Liver (tissue), 9 donors: Measurements from ENCODE around the gene THAP4. TPM values are rescaled to one million over a fixed set of nuclear protein-coding genes. Genes with fewer than 3 reads are reported as not detected.

Source experiments
- DNase-seq: peaks from one replicate; pipeline ENCODE4 v3.0.0-alpha.2; 2017; ENCODE audit warnings: low spot score
- H3K27ac ChIP-seq, 2 donors: one replicate each; pipeline ENCODE4 v1.7.0; 2013; ENCODE audit warnings: inconsistent platforms in 2 of 2, low read length in 2 of 2, control low read depth in 1 of 2, low read depth in 1 of 2, mild to moderate bottlenecking in 1 of 2
- H3K27me3 ChIP-seq, 4 donors: one replicate each; pipeline versions ENCODE4 v1.6.1 to v1.7.0; 2013; ENCODE audit warnings: low read length in 3 of 4, inconsistent platforms in 1 of 4, mild to moderate bottlenecking in 1 of 4, moderate library complexity in 1 of 4; ENCODE audit not compliant: control insufficient read depth in 4 of 4, insufficient read depth in 4 of 4
- H3K36me3 ChIP-seq, 4 donors: one replicate each; pipeline versions ENCODE4 v1.6.1 to v1.7.0; 2013; ENCODE audit warnings: low read length in 3 of 4, mild to moderate bottlenecking in 3 of 4, low read depth in 1 of 4, moderate library complexity in 1 of 4; ENCODE audit not compliant: control insufficient read depth in 4 of 4, insufficient read depth in 3 of 4
- H3K4me1 ChIP-seq, 4 donors: one replicate each; pipeline versions ENCODE4 v1.6.1 to v1.7.0; 2013; ENCODE audit warnings: low read length in 3 of 4, mild to moderate bottlenecking in 3 of 4, moderate library complexity in 1 of 4; ENCODE audit not compliant: control insufficient read depth in 4 of 4, insufficient read depth in 4 of 4
- H3K4me3 ChIP-seq, 3 donors: one replicate each; pipeline versions ENCODE4 v1.6.1 to v1.7.0; 2013; ENCODE audit warnings: low read length in 3 of 3, control low read depth in 1 of 3, low read depth in 1 of 3, mild to moderate bottlenecking in 1 of 3
- H3K9ac ChIP-seq, 2 donors: one replicate each; pipeline ENCODE4 v1.7.0; 2013; ENCODE audit warnings: low read length in 2 of 2, mild to moderate bottlenecking in 2 of 2, moderate library complexity in 2 of 2, control low read depth in 1 of 2, low read depth in 1 of 2
- H3K9me3 ChIP-seq, 4 donors: one replicate each; pipeline versions ENCODE4 v1.6.1 to v1.7.0; 2013; ENCODE audit warnings: low read length in 3 of 4; ENCODE audit not compliant: control insufficient read depth in 4 of 4
- EGR1 ChIP-seq, 2 donors: IDR thresholded peaks; 2 replicates each; pipeline ENCODE4 v1.6.1; 2016 to 2018; ENCODE audit warnings: antibody characterized with exemption in 2 of 2, low read depth in 2 of 2
- FOXA1 ChIP-seq: IDR thresholded peaks from 2 replicates; pipeline ENCODE4 v1.6.1; 2016; ENCODE audit warnings: antibody characterized with exemption
- GABPA ChIP-seq, 2 donors: IDR thresholded peaks in 1 of 2; conservative IDR thresholded peaks in 1 of 2; 2 replicates each; pipeline ENCODE4 v1.6.1; 2016; ENCODE audit warnings: antibody characterized with exemption in 2 of 2, mild to moderate bottlenecking in 1 of 2, moderate library complexity in 1 of 2
- HNF4A ChIP-seq, 2 donors: conservative IDR thresholded peaks; 2 replicates each; pipeline ENCODE4 v1.6.1; 2016; ENCODE audit warnings: antibody characterized with exemption in 2 of 2, mild to moderate bottlenecking in 2 of 2
- HNF4G ChIP-seq: IDR thresholded peaks from 2 replicates; pipeline ENCODE4 v1.6.1; 2016; ENCODE audit warnings: antibody characterized with exemption
- JUND ChIP-seq, 2 donors: IDR thresholded peaks; 2 replicates each; pipeline ENCODE4 v1.6.1; 2016; ENCODE audit warnings: antibody characterized with exemption in 2 of 2
- NR2F2 ChIP-seq: IDR thresholded peaks from 2 replicates; pipeline ENCODE4 v1.6.1; 2016; ENCODE audit warnings: antibody characterized with exemption
- RAD21 ChIP-seq, 2 donors: IDR thresholded peaks; 2 replicates each; pipeline ENCODE4 v1.6.1; 2016; ENCODE audit warnings: antibody characterized with exemption in 2 of 2, mild to moderate bottlenecking in 2 of 2
- RXRA ChIP-seq, 2 donors: IDR thresholded peaks; 2 replicates each; pipeline ENCODE4 v1.6.1; 2017 to 2018; ENCODE audit warnings: antibody characterized with exemption in 2 of 2, mild to moderate bottlenecking in 1 of 2
- SP1 ChIP-seq: IDR thresholded peaks from 2 replicates; pipeline ENCODE4 v1.6.1; 2018; ENCODE audit warnings: antibody characterized with exemption, mild to moderate bottlenecking
- TAF1 ChIP-seq: conservative IDR thresholded peaks from 2 replicates; pipeline ENCODE4 v1.6.1; 2016; ENCODE audit warnings: antibody characterized with exemption, mild to moderate bottlenecking
- YY1 ChIP-seq: IDR thresholded peaks from 2 replicates; pipeline ENCODE4 v1.6.1; 2016; ENCODE audit warnings: antibody characterized with exemption, mild to moderate bottlenecking
- WGBS: extraction: QIAGEN DNeasy Blood & Tissue Kit; methylation state at CpG from one replicate; pipeline ENCODE4 v1.1.7; 2013; 5-methylcytosine and 5-hydroxymethylcytosine counted together
- polyA plus RNA-seq, 2 donors: library from polyadenylated mRNA; stranded (reverse) in 1 of 2; unstranded in 1 of 2; fragments of 200-250 nt in 1 of 2; fragments of >200 nt in 1 of 2; fragmentation: Nextera tagmentation in 1 of 2; extraction: Ambion mirVana in 1 of 2; gene quantifications; one replicate each; pipeline versions ENCODE4 v1.2.1 to v1.2.3, GENCODE V29; 2013 to 2015
- total RNA-seq, 2 donors: library from RNA; depleted of rRNA; stranded (reverse); fragments of >200 nt; gene quantifications; one replicate each; pipeline ENCODE4 v1.2.3, GENCODE V29; 2014
- TF ChIP-seq, protein P1 (sequence below): fragments of 150-350 bp; IDR thresholded peaks from 2 replicates; pipeline ENCODE4 v1.5.1; 2017; ENCODE audit warnings: improper control_type of control experiment, low read depth, low read length; ENCODE audit not compliant: missing input control
- TF ChIP-seq, protein P2 (sequence below): IDR thresholded peaks from 2 replicates; pipeline ENCODE4 v1.6.1; 2016; ENCODE audit warnings: antibody characterized with exemption
- TF ChIP-seq, protein P3 (sequence below): IDR thresholded peaks from 2 replicates; pipeline ENCODE4 v1.6.1; 2016; ENCODE audit warnings: antibody characterized with exemption, mild to moderate bottlenecking
- TF ChIP-seq, protein P4 (sequence below): IDR thresholded peaks from 2 replicates; pipeline ENCODE4 v1.6.1; 2016; ENCODE audit warnings: antibody characterized with exemption
- donor health status: healthy.
- donor health status: healthy.
- donor health status: healthy.
- donor health status: healthy.
- donor health status: healthy.

Gene THAP4
- total and polyA plus RNA-seq, 4 donors, result 16.8 to 33.1 (median 22.7) TPM

DNA sequence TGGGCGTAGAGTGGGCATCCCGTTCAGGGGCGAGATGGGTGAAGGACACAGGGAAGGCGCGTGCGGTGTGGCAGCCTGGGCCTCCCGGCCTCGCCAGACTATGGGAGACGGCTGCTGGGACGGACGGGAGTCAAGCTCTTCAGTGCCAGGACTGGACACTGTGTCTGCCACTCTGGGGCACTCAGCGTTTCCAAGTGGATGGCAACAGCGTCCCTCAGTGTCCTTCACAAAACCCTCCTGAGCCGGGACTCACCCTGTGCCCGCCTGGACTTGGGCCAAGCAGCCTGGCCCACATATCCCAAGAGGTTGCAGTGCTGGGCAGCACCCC lies 94.7 kb downstream of the THAP4 start:
- no peak for DNase-seq
- Histone ChIP-seq H3K27me3 (peaks cover 0 to 3% (median under 1%) of the 10 kb centered on the region in 4 donors), H3K36me3 (peaks cover 0 to 3% (median 0%) of the 10 kb centered on the region in 4 donors), H3K9ac (no peak overlapping the region), H3K4me1 (peaks cover 5 to 7% (median 6%) of the 10 kb centered on the region in 4 donors), H3K4me3 (no peak overlapping the region), H3K27ac (no peak overlapping the region), H3K9me3 (peaks cover 0 to 1% (median 0%) of the 10 kb centered on the region in 4 donors)
- TF ChIP-seq, protein P1, sequence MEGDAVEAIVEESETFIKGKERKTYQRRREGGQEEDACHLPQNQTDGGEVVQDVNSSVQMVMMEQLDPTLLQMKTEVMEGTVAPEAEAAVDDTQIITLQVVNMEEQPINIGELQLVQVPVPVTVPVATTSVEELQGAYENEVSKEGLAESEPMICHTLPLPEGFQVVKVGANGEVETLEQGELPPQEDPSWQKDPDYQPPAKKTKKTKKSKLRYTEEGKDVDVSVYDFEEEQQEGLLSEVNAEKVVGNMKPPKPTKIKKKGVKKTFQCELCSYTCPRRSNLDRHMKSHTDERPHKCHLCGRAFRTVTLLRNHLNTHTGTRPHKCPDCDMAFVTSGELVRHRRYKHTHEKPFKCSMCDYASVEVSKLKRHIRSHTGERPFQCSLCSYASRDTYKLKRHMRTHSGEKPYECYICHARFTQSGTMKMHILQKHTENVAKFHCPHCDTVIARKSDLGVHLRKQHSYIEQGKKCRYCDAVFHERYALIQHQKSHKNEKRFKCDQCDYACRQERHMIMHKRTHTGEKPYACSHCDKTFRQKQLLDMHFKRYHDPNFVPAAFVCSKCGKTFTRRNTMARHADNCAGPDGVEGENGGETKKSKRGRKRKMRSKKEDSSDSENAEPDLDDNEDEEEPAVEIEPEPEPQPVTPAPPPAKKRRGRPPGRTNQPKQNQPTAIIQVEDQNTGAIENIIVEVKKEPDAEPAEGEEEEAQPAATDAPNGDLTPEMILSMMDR, result no peak
- TF ChIP-seq YY1 (no peak), EGR1 (IDR thresholded peaks at IDR 0.05; ENCODE audit: low read depth in 2 of 2) (no peak), FOXA1 (no peak), RXRA (IDR thresholded peaks at IDR 0.05) (no peak), JUND (IDR thresholded peaks at IDR 0.05) (no peak), SP1 (no peak), GABPA (IDR thresholded peaks at IDR 0.05 in 1 of 2, conservative IDR thresholded peaks at IDR 0.05 in 1 of 2) (no peak), RAD21 (IDR thresholded peaks at IDR 0.05) (no peak), HNF4A (conservative IDR thresholded peaks at IDR 0.05) (no peak), TAF1 (no peak), HNF4G (no peak), NR2F2 (no peak)
- TF ChIP-seq, protein P2, sequence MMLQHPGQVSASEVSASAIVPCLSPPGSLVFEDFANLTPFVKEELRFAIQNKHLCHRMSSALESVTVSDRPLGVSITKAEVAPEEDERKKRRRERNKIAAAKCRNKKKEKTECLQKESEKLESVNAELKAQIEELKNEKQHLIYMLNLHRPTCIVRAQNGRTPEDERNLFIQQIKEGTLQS, result no peak
- TF ChIP-seq, protein P3, sequence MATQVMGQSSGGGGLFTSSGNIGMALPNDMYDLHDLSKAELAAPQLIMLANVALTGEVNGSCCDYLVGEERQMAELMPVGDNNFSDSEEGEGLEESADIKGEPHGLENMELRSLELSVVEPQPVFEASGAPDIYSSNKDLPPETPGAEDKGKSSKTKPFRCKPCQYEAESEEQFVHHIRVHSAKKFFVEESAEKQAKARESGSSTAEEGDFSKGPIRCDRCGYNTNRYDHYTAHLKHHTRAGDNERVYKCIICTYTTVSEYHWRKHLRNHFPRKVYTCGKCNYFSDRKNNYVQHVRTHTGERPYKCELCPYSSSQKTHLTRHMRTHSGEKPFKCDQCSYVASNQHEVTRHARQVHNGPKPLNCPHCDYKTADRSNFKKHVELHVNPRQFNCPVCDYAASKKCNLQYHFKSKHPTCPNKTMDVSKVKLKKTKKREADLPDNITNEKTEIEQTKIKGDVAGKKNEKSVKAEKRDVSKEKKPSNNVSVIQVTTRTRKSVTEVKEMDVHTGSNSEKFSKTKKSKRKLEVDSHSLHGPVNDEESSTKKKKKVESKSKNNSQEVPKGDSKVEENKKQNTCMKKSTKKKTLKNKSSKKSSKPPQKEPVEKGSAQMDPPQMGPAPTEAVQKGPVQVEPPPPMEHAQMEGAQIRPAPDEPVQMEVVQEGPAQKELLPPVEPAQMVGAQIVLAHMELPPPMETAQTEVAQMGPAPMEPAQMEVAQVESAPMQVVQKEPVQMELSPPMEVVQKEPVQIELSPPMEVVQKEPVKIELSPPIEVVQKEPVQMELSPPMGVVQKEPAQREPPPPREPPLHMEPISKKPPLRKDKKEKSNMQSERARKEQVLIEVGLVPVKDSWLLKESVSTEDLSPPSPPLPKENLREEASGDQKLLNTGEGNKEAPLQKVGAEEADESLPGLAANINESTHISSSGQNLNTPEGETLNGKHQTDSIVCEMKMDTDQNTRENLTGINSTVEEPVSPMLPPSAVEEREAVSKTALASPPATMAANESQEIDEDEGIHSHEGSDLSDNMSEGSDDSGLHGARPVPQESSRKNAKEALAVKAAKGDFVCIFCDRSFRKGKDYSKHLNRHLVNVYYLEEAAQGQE, result no peak
- TF ChIP-seq, protein P4, sequence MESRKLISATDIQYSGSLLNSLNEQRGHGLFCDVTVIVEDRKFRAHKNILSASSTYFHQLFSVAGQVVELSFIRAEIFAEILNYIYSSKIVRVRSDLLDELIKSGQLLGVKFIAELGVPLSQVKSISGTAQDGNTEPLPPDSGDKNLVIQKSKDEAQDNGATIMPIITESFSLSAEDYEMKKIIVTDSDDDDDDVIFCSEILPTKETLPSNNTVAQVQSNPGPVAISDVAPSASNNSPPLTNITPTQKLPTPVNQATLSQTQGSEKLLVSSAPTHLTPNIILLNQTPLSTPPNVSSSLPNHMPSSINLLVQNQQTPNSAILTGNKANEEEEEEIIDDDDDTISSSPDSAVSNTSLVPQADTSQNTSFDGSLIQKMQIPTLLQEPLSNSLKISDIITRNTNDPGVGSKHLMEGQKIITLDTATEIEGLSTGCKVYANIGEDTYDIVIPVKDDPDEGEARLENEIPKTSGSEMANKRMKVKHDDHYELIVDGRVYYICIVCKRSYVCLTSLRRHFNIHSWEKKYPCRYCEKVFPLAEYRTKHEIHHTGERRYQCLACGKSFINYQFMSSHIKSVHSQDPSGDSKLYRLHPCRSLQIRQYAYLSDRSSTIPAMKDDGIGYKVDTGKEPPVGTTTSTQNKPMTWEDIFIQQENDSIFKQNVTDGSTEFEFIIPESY, result no peak
- 72% methylated on average over 15 of the region's 15 CpGs for WGBS
